A549 (cell line): Measurements from ENCODE around the gene L3MBTL2.

Source experiments
- CHD2 ChIP-seq: fragments of 150-350 bp; IDR thresholded peaks from 2 replicates; pipeline ENCODE4 v1.6.1; 2014; ENCODE audit warnings: low read length; ENCODE audit not compliant: partially characterized antibody
- FOSL2 ChIP-seq, 2 experiments: fragments of 450-650 bp in 1 of 2; fragments of >200 bp in 1 of 2; sonication (Bioruptor Twin) in 1 of 2; formaldehyde crosslinking; IDR thresholded peaks; 2 replicates each; pipeline versions ENCODE4 v1.5.0 to v1.6.1; 2016 to 2020; ENCODE audit warnings: mild to moderate bottlenecking in 1 of 2, moderate library complexity in 1 of 2
- FOXS1 ChIP-seq: fragments of 250-450 bp; sonication (Bioruptor Pico); IDR thresholded peaks from 2 replicates; pipeline ENCODE4 v1.5.0; 2020; ENCODE audit warnings: mild to moderate bottlenecking, moderate library complexity
- JUN ChIP-seq, 2 experiments: fragments of >200 bp; sonication (Bioruptor Twin); formaldehyde crosslinking; IDR thresholded peaks; 2 replicates in 1 of 2; 3 replicates in 1 of 2; pipeline ENCODE4 v1.6.1; 2016 to 2017
- MYC ChIP-seq: IDR thresholded peaks from 2 replicates; pipeline ENCODE4 v1.6.1; 2012; ENCODE audit warnings: mild to moderate bottlenecking, inconsistent platforms, low read length, improper control_type of control experiment, borderline replicate concordance
- POLR2A ChIP-seq: IDR thresholded peaks from 2 replicates; pipeline ENCODE4 v1.6.1; 2012; ENCODE audit warnings: mild to moderate bottlenecking, low read length

- TF ChIP-seq FOSL2 (IDR thresholded peaks at IDR 0.05) (no peak), FOSL2 (CRISPR knock-in tag; IDR thresholded peaks at IDR 0.05) (no peak), FOXS1 (CRISPR knock-in tag) (no peak), POLR2A (no peak), CHD2 (no peak), JUN (IDR thresholded peaks at IDR 0.05) (no peak), MYC (no peak)
Observed at GRCh38 chr22:41250127-41250526, 45.0 kb downstream of the L3MBTL2 start.
